Heart left ventricle (tissue), 16 donors: ENCODE measurements around the gene MRPL40. TPM values are rescaled to one million over a fixed set of nuclear protein-coding genes. Genes with fewer than 3 reads are reported as not detected.
A peak's percentile ranks its signal among the peaks of the same experiment; 100 is the strongest.

Experiments used
- ATAC-seq, 4 donors: fragments of 200-7000 bp; cut with Tn5 transposase; one replicate each; pipeline ENCODE4 v1.9.1; 2020 to 2022; ENCODE audit warnings: moderate library complexity in 4 of 4, mild to moderate bottlenecking in 3 of 4, moderate number of reproducible peaks in 1 of 4
- DNase-seq, 5 donors: peaks; one replicate each; pipeline ENCODE4 v3.0.0-alpha.2; 2020
- H3K27ac ChIP-seq, 12 donors: fragments of 200-600 bp; sonication (generic) in 4 of 12; one replicate each; pipeline versions ENCODE4 v1.5.0 to v1.8.0; 2016 to 2022; ENCODE audit warnings: mild to moderate bottlenecking in 2 of 12
- H3K27me3 ChIP-seq, 9 donors: fragments of 200-600 bp; sonication (generic) in 2 of 9; one replicate each; pipeline versions ENCODE4 v1.5.1 to v1.8.0; 2016 to 2022; ENCODE audit warnings: mild to moderate bottlenecking in 3 of 9
- H3K36me3 ChIP-seq, 9 donors: fragments of 200-600 bp; sonication (generic) in 2 of 9; one replicate each; pipeline versions ENCODE4 v1.5.0 to v1.8.0; 2018 to 2022; ENCODE audit warnings: mild to moderate bottlenecking in 2 of 9
- H3K4me1 ChIP-seq, 12 donors: fragments of 200-600 bp; sonication (generic) in 4 of 12; one replicate each; pipeline versions ENCODE4 v1.5.0 to v1.8.0; 2016 to 2022; ENCODE audit warnings: mild to moderate bottlenecking in 3 of 12
- H3K4me3 ChIP-seq, 12 donors: fragments of 200-600 bp; sonication (generic) in 4 of 12; one replicate each; pipeline versions ENCODE4 v1.5.0 to v1.8.0; 2017 to 2022; ENCODE audit warnings: mild to moderate bottlenecking in 9 of 12, moderate library complexity in 4 of 12
- H3K9me3 ChIP-seq, 12 donors: fragments of 200-600 bp; sonication (generic) in 4 of 12; one replicate each; pipeline versions ENCODE4 v1.5.0 to v1.8.0; 2016 to 2022; ENCODE audit warnings: mild to moderate bottlenecking in 1 of 12
- POLR2A ChIP-seq, 2 donors: fragments of 450-650 bp; IDR thresholded peaks; one replicate each; pipeline ENCODE4 v1.6.1; 2017; ENCODE audit warnings: antibody characterized with exemption in 2 of 2, mild to moderate bottlenecking in 2 of 2, moderate library complexity in 2 of 2
- WGBS, 4 donors: extraction: QIAGEN DNeasy Blood & Tissue Kit in 2 of 4; methylation state at CpG; one replicate each; pipeline versions ENCODE4 v1.1.5 to v1.1.7; 2013 to 2018; 5-methylcytosine and 5-hydroxymethylcytosine counted together
- intact Hi-C, 10 donors: fragments of 100-400 bp; cut with DNase I; formaldehyde crosslinking; loops; one replicate each; pipeline versions ENCODE4 v1.11.1 to v1.14.2; 2022
- polyA plus RNA-seq, 2 donors: library from polyadenylated mRNA; stranded (reverse); fragments of 200-250 nt; gene quantifications; one replicate each; pipeline ENCODE4 v1.2.3, GENCODE V29; 2013
- total RNA-seq, 9 donors: library from RNA; depleted of rRNA in 2 of 9; stranded (reverse); fragments of >200 nt in 2 of 9; fragmentation: NEBNext Ultra II Directional in 3 of 9; extraction: Animal tissue kit (Norgen Biotek cat#: 25700) in 3 of 9; gene quantifications; one replicate each; pipeline versions ENCODE4 v1.1.0 to v1.2.4, GENCODE V29; 2016 to 2023
- TF ChIP-seq, protein P1 (sequence below), 12 donors: fragments of 200-600 bp; sonication (generic) in 4 of 12; IDR thresholded peaks; one replicate each; pipeline versions ENCODE4 v1.5.0 to v1.8.0; 2018 to 2022; ENCODE audit warnings: antibody characterized with exemption in 12 of 12, mild to moderate bottlenecking in 5 of 12
- donor health status: ischemic (EF 13 %, LVEDD 7.1; RV severe dilation, severe dysfunction).
- donor health status: healthy with polysubstance abuse.
- donor health status: DM: no; HTN: yes; CAD: no.
- donor health status: DM: no; HTN: no; CAD: no.
- donor health status: ischemic (EF 25% LVEDD 6.9; RV normal size, moderate dysfunction).
- donor health status: ischemic (EF 25% LVEDD 5.7; RV mildly dilated, moderate dysfunction).
- donor health status: healthy.
- donor health status: DM: yes; HTN: yes; CAD: no.
- donor health status: ischemic (EF 35%, LVEDD 5.7; RV mildly dilated, moderate dysfunction).
- donor health status: nonischemic (EF 11% LVEDD 7.7; RV severe dilation, severe dysfunction).
- donor health status: DM: yes; HTN: yes; CAD: no.
- donor health status: PGD.
- donor health status: ischemic (EF 29% LVEDD 5.4; RV normal size, mild dysfunction).
- donor health status: nonischemic (EF 23%, LVEDD 6.1; RV moderate dilation, normal function).

MRPL40 gene
- total and polyA plus RNA-seq, 11 donors: 39.9 to 119 (median 54.2) TPM

DNA sequence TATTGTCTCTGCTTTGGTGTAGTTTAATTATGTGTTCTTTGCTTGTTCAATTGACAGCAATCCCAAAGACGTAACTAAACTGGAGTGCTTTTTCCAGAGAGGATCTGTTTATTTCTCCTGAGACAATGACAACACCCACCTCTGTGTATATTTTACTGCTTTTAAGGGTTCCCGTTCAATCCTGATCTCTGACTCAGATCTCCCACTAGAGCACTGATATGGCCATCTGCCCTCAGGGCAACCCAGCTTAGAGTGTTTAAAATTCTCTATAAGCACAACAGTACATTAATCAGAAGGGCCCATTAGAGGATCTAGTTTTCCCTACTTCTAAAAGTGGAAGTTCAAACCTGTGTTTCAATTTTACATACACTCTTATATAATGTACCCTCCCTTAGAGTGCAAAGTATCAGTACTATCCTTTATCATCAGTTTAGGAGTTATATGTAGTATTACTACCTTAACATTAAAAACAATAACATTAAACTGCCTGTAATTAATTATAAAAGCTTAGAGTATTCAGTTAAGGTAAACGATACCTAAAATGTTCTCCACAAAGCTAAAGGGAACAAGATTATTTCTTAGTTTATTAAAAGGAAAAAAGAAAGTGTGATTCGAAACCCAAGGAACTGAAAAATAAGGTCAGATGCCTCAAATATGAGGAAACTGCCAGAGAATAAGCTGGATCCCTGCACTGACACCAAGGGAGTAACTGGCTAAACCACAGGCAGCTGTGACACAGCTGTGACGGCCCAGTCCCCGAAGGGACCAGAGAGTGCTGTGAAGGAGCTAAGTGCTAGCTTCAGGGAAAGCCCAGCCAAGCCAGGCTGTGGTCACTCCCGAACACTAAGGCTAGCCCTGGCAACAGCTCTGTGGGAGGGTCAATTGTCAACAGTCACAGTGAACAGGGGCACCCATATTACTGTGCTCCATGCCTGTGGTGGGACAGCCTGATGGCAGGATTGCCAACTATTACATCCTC is 31.4 kb downstream of the MRPL40 start:
- intact Hi-C loops: loop anchor here in 1 of 10 donors (10.0 kb wide), 2 partner anchors 79 to 269 kb away; no protein-coding TSS in a partner anchor
- TF ChIP-seq, protein P1, sequence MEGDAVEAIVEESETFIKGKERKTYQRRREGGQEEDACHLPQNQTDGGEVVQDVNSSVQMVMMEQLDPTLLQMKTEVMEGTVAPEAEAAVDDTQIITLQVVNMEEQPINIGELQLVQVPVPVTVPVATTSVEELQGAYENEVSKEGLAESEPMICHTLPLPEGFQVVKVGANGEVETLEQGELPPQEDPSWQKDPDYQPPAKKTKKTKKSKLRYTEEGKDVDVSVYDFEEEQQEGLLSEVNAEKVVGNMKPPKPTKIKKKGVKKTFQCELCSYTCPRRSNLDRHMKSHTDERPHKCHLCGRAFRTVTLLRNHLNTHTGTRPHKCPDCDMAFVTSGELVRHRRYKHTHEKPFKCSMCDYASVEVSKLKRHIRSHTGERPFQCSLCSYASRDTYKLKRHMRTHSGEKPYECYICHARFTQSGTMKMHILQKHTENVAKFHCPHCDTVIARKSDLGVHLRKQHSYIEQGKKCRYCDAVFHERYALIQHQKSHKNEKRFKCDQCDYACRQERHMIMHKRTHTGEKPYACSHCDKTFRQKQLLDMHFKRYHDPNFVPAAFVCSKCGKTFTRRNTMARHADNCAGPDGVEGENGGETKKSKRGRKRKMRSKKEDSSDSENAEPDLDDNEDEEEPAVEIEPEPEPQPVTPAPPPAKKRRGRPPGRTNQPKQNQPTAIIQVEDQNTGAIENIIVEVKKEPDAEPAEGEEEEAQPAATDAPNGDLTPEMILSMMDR (IDR thresholded peaks at IDR 0.05): no peak
- TF ChIP-seq POLR2A (IDR thresholded peaks at IDR 0.05): no peak
- Histone ChIP-seq H3K27ac (peak overlapping the region in 1 of 12 donors; percentile 17), H3K4me3 (no peak overlapping the region), H3K4me1 (peaks cover 0 to 7% (median 0%) of the 10 kb centered on the region in 12 donors), H3K27me3 (no peaks in the 10 kb centered on the region), H3K9me3 (no peaks in the 10 kb centered on the region), H3K36me3 (peaks cover 2 to 100% (median 92%) of the 10 kb centered on the region in 9 donors)
- 65 to 77% (median 74%) methylated on average over 7 of the region's 7 CpGs for WGBS, 4 donors
- peak in 2 of 5 donors; percentile 55 to 77 for DNase-seq
- ATAC-seq: peak; percentile 53 to 83 (median 72)

DNA sequence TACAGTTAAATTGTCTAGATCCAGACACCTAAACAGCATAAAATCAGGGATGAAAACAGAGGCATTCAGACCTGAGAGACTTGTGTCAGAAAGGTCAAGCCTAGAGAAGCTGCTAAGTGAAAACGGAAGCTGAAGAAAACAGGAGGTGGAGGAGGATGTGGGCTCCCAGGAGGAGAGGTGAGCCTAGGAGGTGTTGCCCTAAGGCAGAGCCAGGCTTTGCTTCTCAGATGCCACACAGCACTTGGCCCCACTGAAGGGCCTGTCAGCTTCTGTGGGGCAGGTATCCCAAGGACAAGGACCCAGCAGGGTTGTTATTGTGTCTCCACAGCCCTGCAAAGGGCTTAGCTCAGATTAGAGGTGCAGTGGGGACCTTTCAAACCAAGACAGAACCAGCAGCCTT is 32.2 kb downstream of the MRPL40 start:
- Histone ChIP-seq H3K27ac (no peak overlapping the region), H3K9me3 (no peaks in the 10 kb centered on the region), H3K4me1 (peaks cover 0 to 7% (median 0%) of the 10 kb centered on the region in 12 donors), H3K4me3 (no peak overlapping the region), H3K27me3 (no peaks in the 10 kb centered on the region), H3K36me3 (peaks cover 2 to 100% (median 92%) of the 10 kb centered on the region in 9 donors)
- 58 to 79% (median 65%) methylated on average over 1 of the region's 1 CpG for WGBS, 4 donors
- TF ChIP-seq, protein P1 (IDR thresholded peaks at IDR 0.05): no peak
- TF ChIP-seq POLR2A (IDR thresholded peaks at IDR 0.05): no peak
- no peak for DNase-seq
- intact Hi-C loops: loop anchor here in 1 of 10 donors (10.0 kb wide), 2 partner anchors 80 to 270 kb away; no protein-coding TSS in a partner anchor
- ATAC-seq: no peak

DNA sequence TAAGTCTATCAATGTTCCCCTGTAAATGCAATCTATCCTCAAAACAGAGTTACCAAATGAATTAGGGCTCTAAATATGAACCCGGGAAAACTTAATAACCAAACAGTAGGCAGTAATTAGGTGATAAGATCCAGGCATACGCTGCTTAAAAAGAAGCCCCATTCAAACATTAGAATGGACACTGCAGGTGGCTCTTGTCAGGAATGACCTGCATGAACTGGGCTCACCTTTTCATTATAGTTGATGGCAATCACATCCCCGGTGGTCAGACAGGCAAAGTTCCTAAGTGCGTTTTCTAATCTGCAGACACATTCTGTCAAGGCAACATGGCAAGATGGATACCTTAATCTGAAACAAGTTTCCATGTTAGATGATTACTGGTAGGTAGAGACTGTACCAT is 32.6 kb downstream of the MRPL40 start:
- ATAC-seq (no peak), DNase-seq (no peak)
- no peak for TF ChIP-seq POLR2A (IDR thresholded peaks at IDR 0.05)
- TF ChIP-seq, protein P1 (IDR thresholded peaks at IDR 0.05): no peak
- intact Hi-C loops: loop anchor here in 1 of 10 donors (10.0 kb wide), 2 partner anchors 80 to 270 kb away; no protein-coding TSS in a partner anchor
- Histone ChIP-seq H3K36me3 (peaks cover 2 to 100% (median 92%) of the 10 kb centered on the region in 9 donors), H3K27me3 (no peaks in the 10 kb centered on the region), H3K9me3 (no peaks in the 10 kb centered on the region), H3K27ac (no peak overlapping the region), H3K4me3 (no peak overlapping the region), H3K4me1 (peaks cover 0 to 7% (median 0%) of the 10 kb centered on the region in 12 donors)
- WGBS, 4 donors: 90 to 95% (median 92%) methylated on average over 4 of the region's 4 CpGs
